ENCODE measurements around the gene SERPINB12. TPM values are rescaled to one million over a fixed set of nuclear protein-coding genes. Genes with fewer than 3 reads are reported as not detected.

SERPINB12 gene
- total and polyA plus RNA-seq, 2 of the 4 experiments (the other 2 are of a cell fraction), result not detected

DNA sequence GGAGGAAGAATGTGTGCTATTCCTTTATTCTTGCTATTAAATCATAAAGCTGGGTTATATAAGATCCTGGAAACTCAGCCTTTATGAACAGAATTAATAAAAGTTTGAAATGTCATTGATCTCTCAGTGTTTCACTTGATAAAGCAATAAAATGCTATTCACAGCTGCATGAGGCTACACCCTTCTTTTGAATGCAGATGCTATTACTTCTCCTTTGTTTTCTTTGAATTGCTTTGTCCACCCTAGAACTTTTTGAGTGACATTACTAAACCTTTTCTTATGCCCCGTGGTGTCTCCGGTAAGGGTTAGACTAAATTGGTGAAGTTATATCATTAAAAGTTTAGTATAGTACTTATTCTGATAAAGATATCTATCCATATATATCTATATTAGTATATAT lies 46.5 kb upstream of the SERPINB12 start:
- intact Hi-C loops (cut with micrococcal nuclease) (no loop called here), dilution Hi-C loops (cut with HindIII; ENCODE audit: low sequenced_read_pairs, unreplicated experiment) (no loop called here), in situ Hi-C loops (cut with MboI; ENCODE audit: low sequenced_read_pairs) (no loop called here)
- H2AK9ac ChIP-seq (replicated peaks; ENCODE audit: low read depth, low read length, poor library complexity), result no peak overlapping the region
- no peak overlapping the region for H3K4me3 ChIP-seq (ENCODE audit: insufficient read depth, low read depth, low read length)
- no peak overlapping the region for H3K4me2 ChIP-seq (ENCODE audit: low read depth, low read length)
- DNase-seq (no peak), ATAC-seq (ENCODE audit: low read depth) (no peak)
- no peak overlapping the region for H4K91ac ChIP-seq (ENCODE audit: insufficient read depth, low read depth, low read length)
- H3K23ac ChIP-seq (ENCODE audit: low read depth, low read length), result no peak overlapping the region
- no peak overlapping the region for H3K9ac ChIP-seq (ENCODE audit: low read depth, low read length)
- no TSS peak for BruUV-seq (replicated peaks)
- H3K18ac ChIP-seq (ENCODE audit: low read depth, low read length), result no peak overlapping the region
- POLR2A ChIA-PET (ENCODE audit: unreplicated experiment), result no interaction called here
- no peak overlapping the region for H2BK5ac ChIP-seq (ENCODE audit: low read depth, low read length, poor library complexity, severe bottlenecking)
- no peaks in the 10 kb centered on the region for H3K79me1 ChIP-seq (ENCODE audit: low read depth in 1 of 2, low read length in 2 of 2)
- CTCF ChIA-PET, result no interaction called here
- no peak overlapping the region for H4K8ac ChIP-seq (ENCODE audit: low read depth in 2 of 2, low read length in 2 of 2)
- H2AFZ ChIP-seq (replicated peaks; ENCODE audit: low read length, poor library complexity), result no peak overlapping the region
- H3K9me1 ChIP-seq (ENCODE audit: insufficient read depth, low read length), result no peaks in the 10 kb centered on the region
- peaks cover 4% of the 10 kb centered on the region; the same call in 1 of the 2 replicates for H3K27me3 ChIP-seq (ENCODE audit: control insufficient read depth, insufficient read depth, low read length)
- no peak overlapping the region for H2BK20ac ChIP-seq (ENCODE audit: low read depth, low read length)
- WGBS, 2 experiments (ENCODE audit: extremely low coverage in 2 of 2, insufficient read length in 1 of 2), result no CpG with 5 or more reads among the region's 2 CpGs
- no peak overlapping the region for H3K56ac ChIP-seq (ENCODE audit: extremely low read depth, insufficient read depth, low read length)
- H3K4ac ChIP-seq (ENCODE audit: low read depth, low read length), result no peak overlapping the region
- H4K20me1 ChIP-seq (ENCODE audit: insufficient read depth, low read length), result no peaks in the 10 kb centered on the region
- H3K36me3 ChIP-seq (ENCODE audit: control insufficient read depth, insufficient read depth, low read length), result no peaks in the 10 kb centered on the region
- H2BK15ac ChIP-seq (ENCODE audit: low read depth, low read length), result no peak overlapping the region
- no peak overlapping the region for H4K5ac ChIP-seq (ENCODE audit: low read depth, low read length)
- H3K4me1 ChIP-seq (ENCODE audit: control insufficient read depth, insufficient read depth, low read length), result no peaks in the 10 kb centered on the region
- H2BK120ac ChIP-seq (ENCODE audit: low read depth, low read length), result no peak overlapping the region
- no peaks in the 10 kb centered on the region for H3K9me3 ChIP-seq (ENCODE audit: control insufficient read depth, insufficient read depth, low read length)
- no peak overlapping the region for H3K14ac ChIP-seq (replicated peaks; ENCODE audit: low read depth, low read length)
- no peak overlapping the region for H3K27ac ChIP-seq (ENCODE audit: insufficient read depth, low read length)
- H2AK5ac ChIP-seq (ENCODE audit: low read depth, low read length), result no peak overlapping the region
- TF ChIP-seq SMC3 (IDR thresholded peaks at IDR 0.05; ENCODE audit: low read depth, low read length) (no peak), MAFK (IDR thresholded peaks at IDR 0.05; ENCODE audit: low read depth, low read length) (no peak), USF2 (IDR thresholded peaks at IDR 0.05; ENCODE audit: low read depth, low read length) (no peak), MXI1 (IDR thresholded peaks at IDR 0.05; ENCODE audit: borderline replicate concordance, low read depth, low read length) (no peak), NFE2L2 (IDR thresholded peaks at IDR 0.05; ENCODE audit: low read depth, low read length) (no peak), RFX5 (IDR thresholded peaks at IDR 0.05; ENCODE audit: low read depth, low read length) (no peak)

Measured in IMR-90 (cell line).